GM12878 (cell line): ENCODE results near the gene RAD51B. TPM values are rescaled to one million over a fixed set of nuclear protein-coding genes. Genes with fewer than 3 reads are reported as not detected.

Source experiments
- ATAC-seq: fragments of 200-7000 bp; cut with Tn5 transposase; 3 replicates; pipeline ENCODE4 v1.9.1; 2020; ENCODE audit warnings: mild to moderate bottlenecking, moderate library complexity
- BruUV-seq: library from RNA; stranded (reverse); fragments of 400-500 nt; replicated peaks from 2 replicates; lab custom pipeline; 2021; lab: Mats Ljungman, UMichigan
- CTCF ChIA-PET: fragments of 300-600 bp; sonication (Branson Sonifier 250); formaldehyde crosslinking; extraction: SDS; loops from one replicate; lab custom pipeline; 2021; ENCODE audit warnings: inconsistent platforms; lab: Yijun Ruan, JAX
- POLR2A ChIA-PET: fragments of 350-600 bp; formaldehyde crosslinking; extraction: SDS; loops from one replicate; lab custom pipeline; 2021; ENCODE audit warnings: inconsistent platforms; lab: Charles Lee
- RAD21 ChIA-PET: fragments of 300-600 bp; sonication (Branson Sonifier 250); formaldehyde crosslinking; loops from one replicate; lab custom pipeline; 2023; ENCODE audit warnings: antibody characterized with exemption; ENCODE audit not compliant: unreplicated experiment; lab: Charles Lee
- SMC1A ChIA-PET: fragments of 300-600 bp; sonication (Branson Sonifier 250); formaldehyde crosslinking; loops from one replicate; lab custom pipeline; 2023; ENCODE audit not compliant: unreplicated experiment, uncharacterized antibody; lab: Charles Lee
- DNase-seq: peaks from one replicate; pipeline ENCODE4 v3.0.0-alpha.2; 2011; ENCODE audit warnings: low read depth, low spot score
- FAIRE-seq: peaks from 3 replicates; lab custom pipeline; 2011; peaks lifted over from hg19 to GRCh38; lab: Jason Lieb, UNC
- H2AFZ ChIP-seq: 2 replicates; pipeline ENCODE4 v1.6.0; 2011; ENCODE audit warnings: low read depth, low read length, control low read depth; ENCODE audit not compliant: control insufficient read depth
- H3K27ac ChIP-seq: 2 replicates; pipeline ENCODE4 v1.5.1; 2011; ENCODE audit warnings: control low read depth; ENCODE audit not compliant: control insufficient read depth, insufficient read depth
- H3K27me3 ChIP-seq, 2 experiments: replicated peaks in 1 of 2; 2 replicates each; pipeline versions ENCODE4 v1.6.0 to v1.6.1; 2011; ENCODE audit warnings: low read length in 1 of 2; ENCODE audit not compliant: control insufficient read depth in 2 of 2, insufficient read depth in 2 of 2
- H3K36me3 ChIP-seq, 2 experiments: 2 replicates each; pipeline ENCODE4 v1.5.1; 2011; ENCODE audit warnings: low read length in 1 of 2; ENCODE audit not compliant: control insufficient read depth in 2 of 2, insufficient read depth in 2 of 2
- H3K4me1 ChIP-seq: 2 replicates; pipeline ENCODE4 v1.6.1; 2011; ENCODE audit warnings: mild to moderate bottlenecking, low read length, moderate library complexity, mixed read lengths; ENCODE audit not compliant: control insufficient read depth, insufficient read depth
- H3K4me2 ChIP-seq: 2 replicates; pipeline ENCODE4 v1.6.0; 2011; ENCODE audit warnings: control low read depth; ENCODE audit not compliant: control insufficient read depth, insufficient read depth
- H3K4me3 ChIP-seq: fragments of 200-600 bp; sonication (generic); 2 replicates; pipeline ENCODE4 v1.5.1; 2016
- H3K79me2 ChIP-seq: 2 replicates; pipeline ENCODE4 v1.6.0; 2011; ENCODE audit warnings: low read length; ENCODE audit not compliant: control insufficient read depth, insufficient read depth
- H3K9ac ChIP-seq: 2 replicates; pipeline ENCODE4 v1.8.0; 2011; ENCODE audit warnings: low read length, control low read depth, mixed read lengths; ENCODE audit not compliant: control insufficient read depth, insufficient read depth
- H3K9me3 ChIP-seq: replicated peaks from 3 replicates; pipeline ENCODE4 v1.5.1; 2011; ENCODE audit warnings: mild to moderate bottlenecking, low read length; ENCODE audit not compliant: control insufficient read depth, insufficient read depth
- H4K20me1 ChIP-seq: 2 replicates; pipeline ENCODE4 v1.6.0; 2011; ENCODE audit not compliant: control insufficient read depth, insufficient read depth
- BRCA1 ChIP-seq: IDR thresholded peaks from 2 replicates; pipeline ENCODE4 v1.6.1; 2011; ENCODE audit warnings: low read depth, low read length, improper control_type of control experiment
- CBX3 ChIP-seq: fragments of 200-600 bp; sonication (generic); IDR thresholded peaks from 2 replicates; pipeline ENCODE4 v1.6.1; 2016; ENCODE audit warnings: low read depth, borderline replicate concordance
- CEBPB ChIP-seq, 2 experiments: fragments of 150-350 bp in 1 of 2; IDR thresholded peaks; 2 replicates each; pipeline ENCODE4 v1.6.1; 2012 to 2014; ENCODE audit warnings: low read depth in 2 of 2, low read length in 2 of 2, borderline replicate concordance in 1 of 2, inconsistent platforms in 1 of 2
- FOS ChIP-seq: IDR thresholded peaks from 3 replicates; pipeline ENCODE4 v1.6.1; 2011; ENCODE audit warnings: borderline replicate concordance; ENCODE audit not compliant: insufficient read length; ENCODE audit errors: extremely low read depth
- IKZF2 ChIP-seq, 2 experiments: fragments of 450-650 bp; IDR thresholded peaks; 2 replicates each; pipeline ENCODE4 v1.6.1; 2017; ENCODE audit warnings: mild to moderate bottlenecking in 2 of 2, moderate library complexity in 2 of 2
- NR2C1 ChIP-seq: fragments of 450-650 bp; IDR thresholded peaks from 2 replicates; pipeline ENCODE4 v1.6.1; 2017; ENCODE audit warnings: antibody characterized with exemption, mild to moderate bottlenecking, moderate library complexity
- WRNIP1 ChIP-seq: IDR thresholded peaks from 2 replicates; pipeline ENCODE4 v1.6.1; 2011; ENCODE audit warnings: low read depth, low read length, improper control_type of control experiment, borderline replicate concordance
- ZZZ3 ChIP-seq: IDR thresholded peaks from 2 replicates; pipeline ENCODE4 v1.6.1; 2011; ENCODE audit warnings: low read depth; ENCODE audit not compliant: control insufficient read depth, insufficient read length
- WGBS: methylation state at CpG from one replicate; pipeline ENCODE4 v1.1.6; 2016; ENCODE audit warnings: low lambda C conversion rate; ENCODE audit not compliant: insufficient replicate concordance, insufficient coverage; ENCODE audit errors: missing lambda C conversion rate; 5-methylcytosine and 5-hydroxymethylcytosine counted together
- in situ Hi-C: fragments of 300-500 bp; cut with MboI; formaldehyde crosslinking; loops from 9 replicates; pipeline ENCODE4 v1.14.3; 2018; ENCODE audit warnings: mixed read lengths
- intact Hi-C: fragments of 100-400 bp; cut with micrococcal nuclease; formaldehyde crosslinking; loops from one replicate; pipeline ENCODE4 v1.14.2; 2022; ENCODE audit not compliant: unreplicated experiment
- polyA plus RNA-seq, 11 experiments: library from polyadenylated mRNA; depleted of rRNA in 4 of 11; unstranded in 6 of 11; stranded (reverse) in 5 of 11; fragments of >200 nt; fragmentation: Nextera tagmentation in 4 of 11; fragmentation: Illumina TruSeq in 1 of 11; extraction: Ambion mirVana in 4 of 11; extraction: Trizol in 1 of 11; gene quantifications; 1 replicate in 1 of 11; 2 replicates in 10 of 11; pipeline versions ENCODE4 v1.2.1 to v1.2.3, GENCODE V29; 2011 to 2016; ENCODE audit warnings: inconsistent platforms in 2 of 11, missing spikeins in 2 of 11, low read depth in 1 of 11
- total RNA-seq, 4 experiments: library from RNA; depleted of rRNA in 3 of 4; stranded (reverse); fragments of >200 nt in 3 of 4; fragmentation: Illumina TruSeq in 1 of 4; extraction: Trizol in 1 of 4; gene quantifications; 2 replicates each; pipeline versions ENCODE4 v1.2.1 to v1.2.3, GENCODE V29; 2013 to 2021
- TF ChIP-seq, protein P1 (sequence below): IDR thresholded peaks from 2 replicates; pipeline ENCODE4 v1.6.1; 2012; ENCODE audit warnings: mild to moderate bottlenecking, low read depth, low read length
- TF ChIP-seq, protein P2 (sequence below): fragments of 450-650 bp; IDR thresholded peaks from 2 replicates; pipeline ENCODE4 v1.6.1; 2018; ENCODE audit warnings: mild to moderate bottlenecking, low read depth, moderate library complexity; ENCODE audit not compliant: partially characterized antibody
- TF ChIP-seq, protein P3 (sequence below): fragments of 450-650 bp; IDR thresholded peaks from 2 replicates; pipeline ENCODE4 v1.6.1; 2016; ENCODE audit warnings: mild to moderate bottlenecking, moderate library complexity, borderline replicate concordance
- TF ChIP-seq, protein P4 (sequence below): IDR thresholded peaks from 2 replicates; pipeline ENCODE4 v1.6.1; 2012; ENCODE audit warnings: low read depth, low read length, improper control_type of control experiment

Gene RAD51B
- total and polyA plus RNA-seq, 10 of the 15 experiments (the other 5 are each of a cell fraction or from before 2014, with no cell fraction given): 9.8 to 26.8 (median 21.3) TPM

DNA sequence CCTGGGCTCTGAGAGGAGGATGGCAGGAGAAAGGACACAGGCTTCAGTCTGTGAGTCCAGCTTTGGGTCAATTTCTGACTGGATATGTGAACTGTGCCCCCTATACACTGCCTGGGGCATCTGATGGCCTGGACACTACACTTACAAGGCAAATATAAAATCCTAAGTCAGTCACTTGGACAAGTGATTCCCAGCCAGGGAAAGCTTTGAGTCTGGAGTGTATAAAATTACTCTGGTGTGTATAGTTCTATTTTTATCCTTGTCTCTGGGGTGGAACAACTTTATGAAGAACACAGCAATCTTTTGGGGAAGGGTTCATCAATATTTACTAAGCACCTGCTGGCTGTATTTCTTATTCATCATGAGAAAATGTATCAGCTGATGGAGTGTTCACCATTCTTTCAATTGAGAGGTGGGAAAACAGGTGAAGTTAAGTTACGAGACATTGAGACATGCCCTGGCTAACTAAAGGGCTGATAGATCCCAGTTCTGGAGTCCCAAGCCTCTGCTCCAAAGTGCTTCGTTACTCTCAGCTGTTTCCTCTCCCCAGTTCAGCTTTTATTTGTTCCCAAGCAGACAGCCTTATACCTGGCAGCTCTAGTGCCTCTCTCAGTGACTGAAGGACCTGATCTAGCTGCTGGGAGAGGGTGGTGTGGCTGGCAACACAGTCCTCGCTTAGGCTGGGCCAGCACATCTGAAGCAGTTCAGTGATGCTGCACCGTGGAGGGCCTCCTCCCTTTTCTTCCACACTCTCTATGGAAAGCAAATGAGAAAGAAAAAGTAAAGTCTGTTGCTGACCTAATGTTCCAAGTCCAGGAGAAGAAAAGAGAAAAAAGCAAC is 34.1 kb upstream of the RAD51B start:
- peaks cover 22 to 39% of the 10 kb centered on the region in 2 experiments for H3K36me3 ChIP-seq
- H3K4me1 ChIP-seq: no peaks in the 10 kb centered on the region
- DNase-seq: no peak
- no peaks in the 10 kb centered on the region for H3K79me2 ChIP-seq
- POLR2A ChIA-PET: no interaction called here
- no peak overlapping the region for H3K9ac ChIP-seq
- in situ Hi-C loops (no loop called here), intact Hi-C loops (no loop called here)
- H3K4me3 ChIP-seq: no peak overlapping the region
- no peak overlapping the region for H3K27ac ChIP-seq
- BruUV-seq: no TSS peak
- H3K4me2 ChIP-seq: no peak overlapping the region
- FAIRE-seq: no peak
- H3K9me3 ChIP-seq: no peaks in the 10 kb centered on the region
- WGBS: 81% methylated on average over 4 of the region's 4 CpGs
- no peak overlapping the region for H2AFZ ChIP-seq
- CTCF ChIA-PET: no interaction called here
- H3K27me3 ChIP-seq: no peaks in the 10 kb centered on the region
- SMC1A ChIA-PET: interaction anchor here (0.9 to 1.4 kb wide), 2 partner anchors 9 kb away, joined by 3 to 6 read pairs; no protein-coding TSS in a partner anchor
- no peak for ATAC-seq
- RAD21 ChIA-PET: no interaction called here
- H4K20me1 ChIP-seq: no peaks in the 10 kb centered on the region
- TF ChIP-seq CBX3 (no peak), ZZZ3 (no peak), IKZF2 (IDR thresholded peaks at IDR 0.05) (no peak), NR2C1 (no peak), BRCA1 (no peak), CEBPB (IDR thresholded peaks at IDR 0.05; ENCODE audit: borderline replicate concordance in 1 of 2, low read depth in 2 of 2, low read length in 2 of 2) (no peak), FOS (no peak), WRNIP1 (no peak)
- TF ChIP-seq, protein P1, sequence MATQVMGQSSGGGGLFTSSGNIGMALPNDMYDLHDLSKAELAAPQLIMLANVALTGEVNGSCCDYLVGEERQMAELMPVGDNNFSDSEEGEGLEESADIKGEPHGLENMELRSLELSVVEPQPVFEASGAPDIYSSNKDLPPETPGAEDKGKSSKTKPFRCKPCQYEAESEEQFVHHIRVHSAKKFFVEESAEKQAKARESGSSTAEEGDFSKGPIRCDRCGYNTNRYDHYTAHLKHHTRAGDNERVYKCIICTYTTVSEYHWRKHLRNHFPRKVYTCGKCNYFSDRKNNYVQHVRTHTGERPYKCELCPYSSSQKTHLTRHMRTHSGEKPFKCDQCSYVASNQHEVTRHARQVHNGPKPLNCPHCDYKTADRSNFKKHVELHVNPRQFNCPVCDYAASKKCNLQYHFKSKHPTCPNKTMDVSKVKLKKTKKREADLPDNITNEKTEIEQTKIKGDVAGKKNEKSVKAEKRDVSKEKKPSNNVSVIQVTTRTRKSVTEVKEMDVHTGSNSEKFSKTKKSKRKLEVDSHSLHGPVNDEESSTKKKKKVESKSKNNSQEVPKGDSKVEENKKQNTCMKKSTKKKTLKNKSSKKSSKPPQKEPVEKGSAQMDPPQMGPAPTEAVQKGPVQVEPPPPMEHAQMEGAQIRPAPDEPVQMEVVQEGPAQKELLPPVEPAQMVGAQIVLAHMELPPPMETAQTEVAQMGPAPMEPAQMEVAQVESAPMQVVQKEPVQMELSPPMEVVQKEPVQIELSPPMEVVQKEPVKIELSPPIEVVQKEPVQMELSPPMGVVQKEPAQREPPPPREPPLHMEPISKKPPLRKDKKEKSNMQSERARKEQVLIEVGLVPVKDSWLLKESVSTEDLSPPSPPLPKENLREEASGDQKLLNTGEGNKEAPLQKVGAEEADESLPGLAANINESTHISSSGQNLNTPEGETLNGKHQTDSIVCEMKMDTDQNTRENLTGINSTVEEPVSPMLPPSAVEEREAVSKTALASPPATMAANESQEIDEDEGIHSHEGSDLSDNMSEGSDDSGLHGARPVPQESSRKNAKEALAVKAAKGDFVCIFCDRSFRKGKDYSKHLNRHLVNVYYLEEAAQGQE: no peak
- TF ChIP-seq, protein P2, sequence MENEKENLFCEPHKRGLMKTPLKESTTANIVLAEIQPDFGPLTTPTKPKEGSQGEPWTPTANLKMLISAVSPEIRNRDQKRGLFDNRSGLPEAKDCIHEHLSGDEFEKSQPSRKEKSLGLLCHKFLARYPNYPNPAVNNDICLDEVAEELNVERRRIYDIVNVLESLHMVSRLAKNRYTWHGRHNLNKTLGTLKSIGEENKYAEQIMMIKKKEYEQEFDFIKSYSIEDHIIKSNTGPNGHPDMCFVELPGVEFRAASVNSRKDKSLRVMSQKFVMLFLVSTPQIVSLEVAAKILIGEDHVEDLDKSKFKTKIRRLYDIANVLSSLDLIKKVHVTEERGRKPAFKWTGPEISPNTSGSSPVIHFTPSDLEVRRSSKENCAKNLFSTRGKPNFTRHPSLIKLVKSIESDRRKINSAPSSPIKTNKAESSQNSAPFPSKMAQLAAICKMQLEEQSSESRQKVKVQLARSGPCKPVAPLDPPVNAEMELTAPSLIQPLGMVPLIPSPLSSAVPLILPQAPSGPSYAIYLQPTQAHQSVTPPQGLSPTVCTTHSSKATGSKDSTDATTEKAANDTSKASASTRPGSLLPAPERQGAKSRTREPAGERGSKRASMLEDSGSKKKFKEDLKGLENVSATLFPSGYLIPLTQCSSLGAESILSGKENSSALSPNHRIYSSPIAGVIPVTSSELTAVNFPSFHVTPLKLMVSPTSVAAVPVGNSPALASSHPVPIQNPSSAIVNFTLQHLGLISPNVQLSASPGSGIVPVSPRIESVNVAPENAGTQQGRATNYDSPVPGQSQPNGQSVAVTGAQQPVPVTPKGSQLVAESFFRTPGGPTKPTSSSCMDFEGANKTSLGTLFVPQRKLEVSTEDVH: no peak
- TF ChIP-seq, protein P3, sequence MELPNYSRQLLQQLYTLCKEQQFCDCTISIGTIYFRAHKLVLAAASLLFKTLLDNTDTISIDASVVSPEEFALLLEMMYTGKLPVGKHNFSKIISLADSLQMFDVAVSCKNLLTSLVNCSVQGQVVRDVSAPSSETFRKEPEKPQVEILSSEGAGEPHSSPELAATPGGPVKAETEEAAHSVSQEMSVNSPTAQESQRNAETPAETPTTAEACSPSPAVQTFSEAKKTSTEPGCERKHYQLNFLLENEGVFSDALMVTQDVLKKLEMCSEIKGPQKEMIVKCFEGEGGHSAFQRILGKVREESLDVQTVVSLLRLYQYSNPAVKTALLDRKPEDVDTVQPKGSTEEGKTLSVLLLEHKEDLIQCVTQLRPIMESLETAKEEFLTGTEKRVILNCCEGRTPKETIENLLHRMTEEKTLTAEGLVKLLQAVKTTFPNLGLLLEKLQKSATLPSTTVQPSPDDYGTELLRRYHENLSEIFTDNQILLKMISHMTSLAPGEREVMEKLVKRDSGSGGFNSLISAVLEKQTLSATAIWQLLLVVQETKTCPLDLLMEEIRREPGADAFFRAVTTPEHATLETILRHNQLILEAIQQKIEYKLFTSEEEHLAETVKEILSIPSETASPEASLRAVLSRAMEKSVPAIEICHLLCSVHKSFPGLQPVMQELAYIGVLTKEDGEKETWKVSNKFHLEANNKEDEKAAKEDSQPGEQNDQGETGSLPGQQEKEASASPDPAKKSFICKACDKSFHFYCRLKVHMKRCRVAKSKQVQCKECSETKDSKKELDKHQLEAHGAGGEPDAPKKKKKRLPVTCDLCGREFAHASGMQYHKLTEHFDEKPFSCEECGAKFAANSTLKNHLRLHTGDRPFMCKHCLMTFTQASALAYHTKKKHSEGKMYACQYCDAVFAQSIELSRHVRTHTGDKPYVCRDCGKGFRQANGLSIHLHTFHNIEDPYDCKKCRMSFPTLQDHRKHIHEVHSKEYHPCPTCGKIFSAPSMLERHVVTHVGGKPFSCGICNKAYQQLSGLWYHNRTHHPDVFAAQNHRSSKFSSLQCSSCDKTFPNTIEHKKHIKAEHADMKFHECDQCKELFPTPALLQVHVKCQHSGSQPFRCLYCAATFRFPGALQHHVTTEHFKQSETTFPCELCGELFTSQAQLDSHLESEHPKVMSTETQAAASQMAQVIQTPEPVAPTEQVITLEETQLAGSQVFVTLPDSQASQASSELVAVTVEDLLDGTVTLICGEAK: no peak
- TF ChIP-seq, protein P4, sequence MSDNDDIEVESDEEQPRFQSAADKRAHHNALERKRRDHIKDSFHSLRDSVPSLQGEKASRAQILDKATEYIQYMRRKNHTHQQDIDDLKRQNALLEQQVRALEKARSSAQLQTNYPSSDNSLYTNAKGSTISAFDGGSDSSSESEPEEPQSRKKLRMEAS: no peak
